HepG2 (cell line): ENCODE measurements around the gene SLC38A4. TPM values are rescaled to one million over a fixed set of nuclear protein-coding genes. Genes with fewer than 3 reads are reported as not detected.

ENCODE experiments used
- GPN1 ChIP-seq: sonication (generic); formaldehyde crosslinking; IDR thresholded peaks from 2 replicates; pipeline ENCODE4 v1.5.1; 2020; ENCODE audit warnings: missing genetic modification reagents, borderline replicate concordance
- HMG20A ChIP-seq: IDR thresholded peaks from 2 replicates; pipeline ENCODE4 v1.6.1; 2016; ENCODE audit warnings: borderline replicate concordance
- ONECUT2 ChIP-seq: sonication (generic); formaldehyde crosslinking; IDR thresholded peaks from 2 replicates; pipeline ENCODE4 v1.4.0; 2020; ENCODE audit warnings: missing genetic modification reagents
- SMC3 ChIP-seq: IDR thresholded peaks from 2 replicates; pipeline ENCODE4 v1.6.1; 2011; ENCODE audit warnings: low read length, improper control_type of control experiment
- SOX6 ChIP-seq, 2 experiments: fragments of 450-650 bp in 1 of 2; sonication (generic) in 1 of 2; formaldehyde crosslinking in 1 of 2; IDR thresholded peaks; 2 replicates each; pipeline versions ENCODE4 v1.4.0 to v1.6.1; 2017 to 2020; ENCODE audit warnings: antibody characterized with exemption in 1 of 2, mild to moderate bottlenecking in 1 of 2, missing genetic modification reagents in 1 of 2
- TARDBP ChIP-seq: sonication (generic); formaldehyde crosslinking; IDR thresholded peaks from 2 replicates; pipeline ENCODE4 v1.8.0; 2022; ENCODE audit warnings: mild to moderate bottlenecking, missing genetic modification reagents
- TEAD3 ChIP-seq: optimal IDR thresholded peaks from 2 replicates; pipeline ENCODE3; 2016; ENCODE audit warnings: borderline replicate concordance
- U2AF2 ChIP-seq: fragments of 200-400 bp; formaldehyde crosslinking; IDR thresholded peaks from 2 replicates; pipeline ENCODE4 v1.6.1; 2017; ENCODE audit warnings: low read depth, mild to moderate bottlenecking, low read length
- ZBTB25 ChIP-seq: IDR thresholded peaks from 2 replicates; pipeline ENCODE4 v1.6.1; 2018; ENCODE audit warnings: missing genetic modification reagents
- ZNF609 ChIP-seq: sonication (generic); formaldehyde crosslinking; IDR thresholded peaks from 2 replicates; pipeline ENCODE4 v1.4.0; 2020; ENCODE audit warnings: mild to moderate bottlenecking, missing genetic modification reagents, borderline replicate concordance
- ZSCAN31 ChIP-seq: sonication (generic); formaldehyde crosslinking; IDR thresholded peaks from 2 replicates; pipeline ENCODE4 v1.5.0; 2020; ENCODE audit warnings: low read depth, mild to moderate bottlenecking, missing genetic modification reagents
- polyA plus RNA-seq, 8 experiments: library from polyadenylated mRNA; depleted of rRNA in 3 of 8; stranded (reverse) in 7 of 8; unstranded in 1 of 8; fragments of >200 nt; fragmentation: Illumina TruSeq in 4 of 8; extraction: Trizol in 4 of 8; gene quantifications; 2 replicates each; pipeline versions ENCODE4 v1.2.1 to v1.2.3, GENCODE V29; 2011 to 2016; ENCODE audit warnings: low read depth in 4 of 8, missing spikeins in 1 of 8, mixed read lengths in 1 of 8; ENCODE audit not compliant: insufficient read depth in 1 of 8
- total RNA-seq, 5 experiments: library from RNA; depleted of rRNA; stranded (reverse); fragments of >200 nt; fragmentation: Illumina TruSeq; extraction: Trizol; gene quantifications; 2 replicates each; pipeline ENCODE4 v1.2.3, GENCODE V29; 2016; ENCODE audit warnings: low read depth in 1 of 5
- TF ChIP-seq, protein P1 (sequence below): sonication (generic); formaldehyde crosslinking; IDR thresholded peaks from 2 replicates; pipeline ENCODE4 v1.4.0; 2020; ENCODE audit warnings: missing genetic modification reagents
- TF ChIP-seq, protein P2 (sequence below): IDR thresholded peaks from 2 replicates; pipeline ENCODE4 v1.6.1; 2016
- TF ChIP-seq, protein P3 (sequence below): IDR thresholded peaks from 2 replicates; pipeline ENCODE4 v1.6.1; 2016; ENCODE audit warnings: low read depth
- TF ChIP-seq, protein P4 (sequence below): sonication (generic); formaldehyde crosslinking; IDR thresholded peaks from 2 replicates; pipeline ENCODE4 v1.4.0; 2020; ENCODE audit warnings: missing genetic modification reagents, borderline replicate concordance

SLC38A4 gene
- total and polyA plus RNA-seq, 2 of the 13 experiments (the other 11 are each of a cell fraction or from before 2014, with no cell fraction given): 3.5 to 5.2 TPM

GRCh38 chr12:46814143-46814542 lies 11.7 kb downstream of the SLC38A4 start (continued):
- TF ChIP-seq, protein P1, sequence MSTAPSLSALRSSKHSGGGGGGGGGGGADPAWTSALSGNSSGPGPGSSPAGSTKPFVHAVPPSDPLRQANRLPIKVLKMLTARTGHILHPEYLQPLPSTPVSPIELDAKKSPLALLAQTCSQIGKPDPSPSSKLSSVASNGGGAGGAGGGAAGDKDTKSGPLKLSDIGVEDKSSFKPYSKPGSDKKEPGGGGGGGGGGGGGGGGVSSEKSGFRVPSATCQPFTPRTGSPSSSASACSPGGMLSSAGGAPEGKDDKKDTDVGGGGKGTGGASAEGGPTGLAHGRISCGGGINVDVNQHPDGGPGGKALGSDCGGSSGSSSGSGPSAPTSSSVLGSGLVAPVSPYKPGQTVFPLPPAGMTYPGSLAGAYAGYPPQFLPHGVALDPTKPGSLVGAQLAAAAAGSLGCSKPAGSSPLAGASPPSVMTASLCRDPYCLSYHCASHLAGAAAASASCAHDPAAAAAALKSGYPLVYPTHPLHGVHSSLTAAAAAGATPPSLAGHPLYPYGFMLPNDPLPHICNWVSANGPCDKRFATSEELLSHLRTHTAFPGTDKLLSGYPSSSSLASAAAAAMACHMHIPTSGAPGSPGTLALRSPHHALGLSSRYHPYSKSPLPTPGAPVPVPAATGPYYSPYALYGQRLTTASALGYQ: peak; percentile 95
- TF ChIP-seq, protein P2, sequence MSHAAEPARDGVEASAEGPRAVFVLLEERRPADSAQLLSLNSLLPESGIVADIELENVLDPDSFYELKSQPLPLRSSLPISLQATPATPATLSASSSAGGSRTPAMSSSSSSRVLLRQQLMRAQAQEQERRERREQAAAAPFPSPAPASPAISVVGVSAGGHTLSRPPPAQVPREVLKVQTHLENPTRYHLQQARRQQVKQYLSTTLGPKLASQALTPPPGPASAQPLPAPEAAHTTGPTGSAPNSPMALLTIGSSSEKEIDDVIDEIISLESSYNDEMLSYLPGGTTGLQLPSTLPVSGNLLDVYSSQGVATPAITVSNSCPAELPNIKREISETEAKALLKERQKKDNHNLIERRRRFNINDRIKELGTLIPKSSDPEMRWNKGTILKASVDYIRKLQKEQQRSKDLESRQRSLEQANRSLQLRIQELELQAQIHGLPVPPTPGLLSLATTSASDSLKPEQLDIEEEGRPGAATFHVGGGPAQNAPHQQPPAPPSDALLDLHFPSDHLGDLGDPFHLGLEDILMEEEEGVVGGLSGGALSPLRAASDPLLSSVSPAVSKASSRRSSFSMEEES (CRISPR knock-in tag): peak; percentile 55; the same call in 1 of the 2 replicates
- TF ChIP-seq, protein P3, sequence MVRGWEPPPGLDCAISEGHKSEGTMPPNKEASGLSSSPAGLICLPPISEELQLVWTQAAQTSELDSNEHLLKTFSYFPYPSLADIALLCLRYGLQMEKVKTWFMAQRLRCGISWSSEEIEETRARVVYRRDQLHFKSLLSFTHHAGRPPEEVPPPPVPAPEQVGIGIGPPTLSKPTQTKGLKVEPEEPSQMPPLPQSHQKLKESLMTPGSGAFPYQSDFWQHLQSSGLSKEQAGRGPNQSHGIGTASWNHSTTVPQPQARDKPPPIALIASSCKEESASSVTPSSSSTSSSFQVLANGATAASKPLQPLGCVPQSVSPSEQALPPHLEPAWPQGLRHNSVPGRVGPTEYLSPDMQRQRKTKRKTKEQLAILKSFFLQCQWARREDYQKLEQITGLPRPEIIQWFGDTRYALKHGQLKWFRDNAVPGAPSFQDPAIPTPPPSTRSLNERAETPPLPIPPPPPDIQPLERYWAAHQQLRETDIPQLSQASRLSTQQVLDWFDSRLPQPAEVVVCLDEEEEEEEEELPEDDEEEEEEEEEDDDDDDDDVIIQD (CRISPR knock-in tag): peak; percentile 98
- TF ChIP-seq GPN1 (no peak), U2AF2 (no peak), TARDBP (CRISPR knock-in tag) (peak; percentile 81; the same call in 1 of the 2 replicates), ZNF609 (CRISPR knock-in tag) (peak; percentile 97), TEAD3 (CRISPR knock-in tag) (peak; percentile 95), SMC3 (0 out of 2 replicates have a peak, but pooled peaks have one; percentile 25), SOX6 (IDR thresholded peaks at IDR 0.05) (no peak), SOX6 (CRISPR knock-in tag; IDR thresholded peaks at IDR 0.05) (peak; percentile 93), ZSCAN31 (CRISPR knock-in tag) (peak; percentile 52; the same call in 1 of the 2 replicates), ONECUT2 (CRISPR knock-in tag) (peak; percentile 46; the same call in 1 of the 2 replicates), HMG20A (CRISPR knock-in tag) (peak; percentile 98), ZBTB25 (CRISPR knock-in tag) (peak; percentile 56; the same call in 1 of the 2 replicates)
- TF ChIP-seq, protein P4, sequence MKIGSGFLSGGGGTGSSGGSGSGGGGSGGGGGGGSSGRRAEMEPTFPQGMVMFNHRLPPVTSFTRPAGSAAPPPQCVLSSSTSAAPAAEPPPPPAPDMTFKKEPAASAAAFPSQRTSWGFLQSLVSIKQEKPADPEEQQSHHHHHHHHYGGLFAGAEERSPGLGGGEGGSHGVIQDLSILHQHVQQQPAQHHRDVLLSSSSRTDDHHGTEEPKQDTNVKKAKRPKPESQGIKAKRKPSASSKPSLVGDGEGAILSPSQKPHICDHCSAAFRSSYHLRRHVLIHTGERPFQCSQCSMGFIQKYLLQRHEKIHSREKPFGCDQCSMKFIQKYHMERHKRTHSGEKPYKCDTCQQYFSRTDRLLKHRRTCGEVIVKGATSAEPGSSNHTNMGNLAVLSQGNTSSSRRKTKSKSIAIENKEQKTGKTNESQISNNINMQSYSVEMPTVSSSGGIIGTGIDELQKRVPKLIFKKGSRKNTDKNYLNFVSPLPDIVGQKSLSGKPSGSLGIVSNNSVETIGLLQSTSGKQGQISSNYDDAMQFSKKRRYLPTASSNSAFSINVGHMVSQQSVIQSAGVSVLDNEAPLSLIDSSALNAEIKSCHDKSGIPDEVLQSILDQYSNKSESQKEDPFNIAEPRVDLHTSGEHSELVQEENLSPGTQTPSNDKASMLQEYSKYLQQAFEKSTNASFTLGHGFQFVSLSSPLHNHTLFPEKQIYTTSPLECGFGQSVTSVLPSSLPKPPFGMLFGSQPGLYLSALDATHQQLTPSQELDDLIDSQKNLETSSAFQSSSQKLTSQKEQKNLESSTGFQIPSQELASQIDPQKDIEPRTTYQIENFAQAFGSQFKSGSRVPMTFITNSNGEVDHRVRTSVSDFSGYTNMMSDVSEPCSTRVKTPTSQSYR (CRISPR knock-in tag): peak; percentile 78
